ENCODE measurements around the gene ABHD2.
"Not testable (repeated sequence)": the region's sequence is repeated elsewhere in the genome, so short reads cannot be mapped to it uniquely, and the experiment has no call there.

Gene ABHD2

DNA sequence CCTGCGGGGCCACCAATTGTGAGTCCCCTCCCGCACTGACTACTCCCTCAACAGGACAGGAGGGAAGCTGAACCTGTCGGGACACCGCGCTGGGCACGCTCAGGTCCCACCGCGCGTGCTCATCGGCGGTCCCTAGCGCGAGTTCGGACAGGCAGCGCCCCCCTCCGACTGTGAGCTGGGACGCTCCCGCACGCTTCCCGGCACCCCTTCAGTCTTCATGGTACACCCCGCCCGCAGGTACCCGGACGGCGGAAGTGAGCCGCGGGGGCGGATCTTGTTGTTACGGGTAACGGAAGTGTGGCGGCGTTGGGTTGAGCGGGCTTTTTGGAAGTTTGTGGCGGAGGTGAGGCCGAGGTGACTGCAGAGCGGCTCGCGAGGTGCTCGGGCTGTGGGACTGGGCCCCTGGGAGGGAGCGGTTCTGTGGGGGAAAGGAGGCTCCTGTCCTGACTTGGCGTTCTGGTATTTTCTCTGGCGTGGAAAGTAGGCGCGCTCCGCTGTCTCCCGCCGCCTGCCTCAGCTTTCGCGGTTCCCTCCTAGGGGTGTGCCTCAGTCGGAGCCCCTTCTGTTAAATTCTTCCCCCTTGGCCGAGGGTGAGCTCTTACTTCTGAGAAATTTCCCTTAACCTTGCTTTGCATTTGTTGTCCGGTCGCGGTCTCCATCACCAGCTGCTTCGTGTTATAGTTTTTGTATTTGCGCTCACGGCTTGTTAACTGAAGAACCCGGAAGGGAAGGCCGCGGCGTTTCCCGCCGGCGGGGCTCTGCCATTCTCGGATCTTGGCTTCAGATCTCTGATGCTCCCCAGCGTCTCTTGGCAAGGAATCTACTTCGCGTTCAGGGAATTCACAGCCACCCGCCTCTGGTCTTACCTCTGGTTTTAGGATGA lies 155.7 kb downstream of the ABHD2 start, which contains the start of gene FANCI:
Gene FANCI (plus strand): TSS at position 289 of the 883 bp plus-strand sequence. CDS start 3,669 bp downstream, outside the sequence.
- Mint-ChIP-seq H3K36me3 (peaks cover 2 to 9% of the 10 kb centered on the region in 2 donors), H3K4me3 (peak within 1 kb of the TSS; percentile 88 to 89), H3K9me3 (no peaks in the 10 kb centered on the region), H3K4me1 (peaks cover 19 to 23% of the 10 kb centered on the region in 2 donors), H3K27ac (peak within 1 kb of the TSS; percentile 83), H3K27me3 (no peaks in the 10 kb centered on the region)
- peak; percentile 94 for DNase-seq
- ATAC-seq (replicated peaks): peak; percentile 96 to 98

- ATAC-seq (replicated peaks) (no peak), DNase-seq (no peak)
- H3K9me3 Mint-ChIP-seq: no peaks in the 10 kb centered on the region
- peak overlapping the region; percentile 88 to 89 for H3K4me3 Mint-ChIP-seq
- peaks cover 19 to 23% of the 10 kb centered on the region in 2 donors for H3K4me1 Mint-ChIP-seq
- peak overlapping the region; percentile 83 for H3K27ac Mint-ChIP-seq
- H3K36me3 Mint-ChIP-seq: peaks cover 4 to 9% of the 10 kb centered on the region in 2 donors
- H3K27me3 Mint-ChIP-seq: no peaks in the 10 kb centered on the region
Measured at GRCh38 chr15:89244574-89244903, 156.3 kb downstream of the ABHD2 start.

DNA sequence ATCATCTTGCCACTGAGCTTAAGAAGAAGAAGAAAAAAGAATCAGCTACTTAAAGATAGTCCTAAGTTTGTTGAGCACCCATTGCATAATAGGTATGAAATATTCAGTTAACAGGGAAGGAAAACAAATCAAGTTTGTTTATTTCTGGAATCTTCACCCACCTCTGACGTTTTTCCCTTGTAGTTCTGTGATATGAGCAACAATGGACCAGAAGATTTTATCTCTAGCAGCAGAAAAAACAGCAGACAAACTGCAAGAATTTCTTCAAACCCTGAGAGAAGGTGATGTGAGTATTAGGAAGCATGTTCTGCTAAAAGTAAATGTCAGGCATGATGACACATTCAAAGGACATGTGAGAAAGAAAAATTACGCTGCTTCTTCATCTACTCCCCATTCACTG lies 159.2 kb downstream of the ABHD2 start:
- peaks cover 19 to 23% of the 10 kb centered on the region in 2 donors for H3K4me1 Mint-ChIP-seq
- no peaks in the 10 kb centered on the region for H3K9me3 Mint-ChIP-seq
- H3K4me3 Mint-ChIP-seq: no peak overlapping the region
- H3K36me3 Mint-ChIP-seq: peaks cover 9% of the 10 kb centered on the region in 2 donors
- ATAC-seq (replicated peaks) (no peak), DNase-seq (no peak)
- H3K27ac Mint-ChIP-seq: no peak overlapping the region
- H3K27me3 Mint-ChIP-seq: no peaks in the 10 kb centered on the region

- DNase-seq (no peak), ATAC-seq (replicated peaks) (no peak)
- peaks cover 14 to 15% of the 10 kb centered on the region in 2 donors for H3K4me1 Mint-ChIP-seq
- no peaks in the 10 kb centered on the region for H3K9me3 Mint-ChIP-seq
- no peak overlapping the region for H3K4me3 Mint-ChIP-seq
- no peak overlapping the region for H3K27ac Mint-ChIP-seq
- H3K27me3 Mint-ChIP-seq: no peaks in the 10 kb centered on the region
- peaks cover 9 to 11% of the 10 kb centered on the region in 2 donors for H3K36me3 Mint-ChIP-seq
Measured at GRCh38 chr15:89248584-89248983, 160.3 kb downstream of the ABHD2 start.

DNA sequence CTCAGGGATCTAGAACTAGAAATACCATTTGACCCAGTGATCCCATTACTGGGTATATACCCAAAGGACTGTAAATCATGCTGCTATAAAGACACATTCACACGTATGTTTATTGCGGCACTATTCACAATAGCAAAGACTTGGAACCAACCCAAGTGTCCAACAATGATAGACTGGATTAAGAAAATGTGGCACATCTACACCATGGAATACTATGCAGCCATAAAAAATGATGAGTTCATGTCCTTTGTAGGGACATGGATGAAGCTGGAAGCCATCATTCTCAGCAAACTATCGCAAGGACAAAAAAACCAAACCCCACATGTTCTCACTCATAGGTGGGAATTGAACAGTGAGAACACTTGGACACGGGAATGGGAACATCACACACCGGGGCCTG lies 161.9 kb downstream of the ABHD2 start:
- not testable (repeated sequence) for H3K4me1 Mint-ChIP-seq; H3K27me3 Mint-ChIP-seq; H3K27ac Mint-ChIP-seq; ATAC-seq (replicated peaks); DNase-seq; H3K9me3 Mint-ChIP-seq; H3K4me3 Mint-ChIP-seq
- H3K36me3 Mint-ChIP-seq: peaks cover 12 to 13% of the 10 kb centered on the region in 2 donors
